HL-60 (cell line): Measurements from ENCODE around the gene SUPT20HL1.

Experiments
- DNase-seq, 2 experiments: peaks; one replicate each; pipeline ENCODE4 v3.0.0-alpha.2; 2010 to 2020; ENCODE audit warnings: low read depth in 1 of 2, low spot score in 1 of 2
- H3K27ac ChIP-seq: fragments of 250-450 bp; sonication (Bioruptor Pico); replicated peaks from 2 replicates; pipeline ENCODE4 v1.5.1; 2020; ENCODE audit warnings: mild to moderate bottlenecking, moderate library complexity
- H3K27me3 ChIP-seq: fragments of 250-450 bp; sonication (Bioruptor Pico); 2 replicates; pipeline ENCODE4 v1.5.1; 2021; ENCODE audit warnings: mild to moderate bottlenecking, moderate library complexity; ENCODE audit not compliant: insufficient read depth, poor library complexity, severe bottlenecking
- H3K4me3 ChIP-seq: replicated peaks from 2 replicates; pipeline ENCODE4 v1.5.1; 2011; ENCODE audit warnings: mild to moderate bottlenecking, control low read depth, low read length; ENCODE audit not compliant: insufficient read depth
- GABPA ChIP-seq: IDR thresholded peaks from 2 replicates; pipeline ENCODE4 v1.6.1; 2012; ENCODE audit warnings: low read depth
- POLR2AphosphoS5 ChIP-seq: IDR thresholded peaks from 2 replicates; pipeline ENCODE4 v1.6.1; 2012; ENCODE audit warnings: low read depth
- SPI1 ChIP-seq: IDR thresholded peaks from 2 replicates; pipeline ENCODE4 v1.6.1; 2012; ENCODE audit warnings: low read depth, mild to moderate bottlenecking, borderline replicate concordance
- TF ChIP-seq, protein P1 (sequence below): IDR thresholded peaks from 2 replicates; pipeline ENCODE4 v1.6.1; 2012; ENCODE audit warnings: low read depth; ENCODE audit not compliant: insufficient replicate concordance
- TF ChIP-seq, protein P2 (sequence below): IDR thresholded peaks from one replicate; pipeline ENCODE4 v1.5.1; 2011; ENCODE audit warnings: low read length, control low read depth, inconsistent platforms; ENCODE audit not compliant: insufficient read depth

Gene SUPT20HL1

GRCh38 chrX:24316111-24316510 lies 44.3 kb upstream of the SUPT20HL1 start:
- Histone ChIP-seq H3K4me3 (no peak overlapping the region), H3K27me3 (no peaks in the 10 kb centered on the region), H3K27ac (no peak overlapping the region)
- DNase-seq: no peak
- TF ChIP-seq GABPA (no peak), SPI1 (no peak), POLR2AphosphoS5 (no peak)
- TF ChIP-seq, protein P1, sequence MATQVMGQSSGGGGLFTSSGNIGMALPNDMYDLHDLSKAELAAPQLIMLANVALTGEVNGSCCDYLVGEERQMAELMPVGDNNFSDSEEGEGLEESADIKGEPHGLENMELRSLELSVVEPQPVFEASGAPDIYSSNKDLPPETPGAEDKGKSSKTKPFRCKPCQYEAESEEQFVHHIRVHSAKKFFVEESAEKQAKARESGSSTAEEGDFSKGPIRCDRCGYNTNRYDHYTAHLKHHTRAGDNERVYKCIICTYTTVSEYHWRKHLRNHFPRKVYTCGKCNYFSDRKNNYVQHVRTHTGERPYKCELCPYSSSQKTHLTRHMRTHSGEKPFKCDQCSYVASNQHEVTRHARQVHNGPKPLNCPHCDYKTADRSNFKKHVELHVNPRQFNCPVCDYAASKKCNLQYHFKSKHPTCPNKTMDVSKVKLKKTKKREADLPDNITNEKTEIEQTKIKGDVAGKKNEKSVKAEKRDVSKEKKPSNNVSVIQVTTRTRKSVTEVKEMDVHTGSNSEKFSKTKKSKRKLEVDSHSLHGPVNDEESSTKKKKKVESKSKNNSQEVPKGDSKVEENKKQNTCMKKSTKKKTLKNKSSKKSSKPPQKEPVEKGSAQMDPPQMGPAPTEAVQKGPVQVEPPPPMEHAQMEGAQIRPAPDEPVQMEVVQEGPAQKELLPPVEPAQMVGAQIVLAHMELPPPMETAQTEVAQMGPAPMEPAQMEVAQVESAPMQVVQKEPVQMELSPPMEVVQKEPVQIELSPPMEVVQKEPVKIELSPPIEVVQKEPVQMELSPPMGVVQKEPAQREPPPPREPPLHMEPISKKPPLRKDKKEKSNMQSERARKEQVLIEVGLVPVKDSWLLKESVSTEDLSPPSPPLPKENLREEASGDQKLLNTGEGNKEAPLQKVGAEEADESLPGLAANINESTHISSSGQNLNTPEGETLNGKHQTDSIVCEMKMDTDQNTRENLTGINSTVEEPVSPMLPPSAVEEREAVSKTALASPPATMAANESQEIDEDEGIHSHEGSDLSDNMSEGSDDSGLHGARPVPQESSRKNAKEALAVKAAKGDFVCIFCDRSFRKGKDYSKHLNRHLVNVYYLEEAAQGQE: no peak
- TF ChIP-seq, protein P2, sequence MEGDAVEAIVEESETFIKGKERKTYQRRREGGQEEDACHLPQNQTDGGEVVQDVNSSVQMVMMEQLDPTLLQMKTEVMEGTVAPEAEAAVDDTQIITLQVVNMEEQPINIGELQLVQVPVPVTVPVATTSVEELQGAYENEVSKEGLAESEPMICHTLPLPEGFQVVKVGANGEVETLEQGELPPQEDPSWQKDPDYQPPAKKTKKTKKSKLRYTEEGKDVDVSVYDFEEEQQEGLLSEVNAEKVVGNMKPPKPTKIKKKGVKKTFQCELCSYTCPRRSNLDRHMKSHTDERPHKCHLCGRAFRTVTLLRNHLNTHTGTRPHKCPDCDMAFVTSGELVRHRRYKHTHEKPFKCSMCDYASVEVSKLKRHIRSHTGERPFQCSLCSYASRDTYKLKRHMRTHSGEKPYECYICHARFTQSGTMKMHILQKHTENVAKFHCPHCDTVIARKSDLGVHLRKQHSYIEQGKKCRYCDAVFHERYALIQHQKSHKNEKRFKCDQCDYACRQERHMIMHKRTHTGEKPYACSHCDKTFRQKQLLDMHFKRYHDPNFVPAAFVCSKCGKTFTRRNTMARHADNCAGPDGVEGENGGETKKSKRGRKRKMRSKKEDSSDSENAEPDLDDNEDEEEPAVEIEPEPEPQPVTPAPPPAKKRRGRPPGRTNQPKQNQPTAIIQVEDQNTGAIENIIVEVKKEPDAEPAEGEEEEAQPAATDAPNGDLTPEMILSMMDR: no peak

DNA sequence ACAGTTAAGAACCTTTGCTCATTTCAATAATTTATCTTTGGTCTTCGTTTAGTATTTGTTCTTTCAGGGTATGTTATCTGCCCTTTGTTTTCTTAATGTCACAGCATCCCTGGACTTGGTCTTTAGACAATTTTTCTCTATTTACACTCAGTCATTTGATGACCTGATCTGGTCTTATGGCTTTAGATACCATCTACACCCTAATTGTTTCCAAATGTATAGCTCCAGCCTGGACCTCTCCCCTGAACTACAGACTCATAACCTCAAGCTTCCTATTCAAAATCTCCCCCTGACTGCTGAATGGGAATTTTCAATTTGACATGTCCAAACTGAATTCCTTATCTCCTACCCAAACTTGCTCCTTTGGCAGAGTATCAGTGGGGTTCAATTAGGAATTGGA lies 42.9 kb upstream of the SUPT20HL1 start:
- H3K27ac ChIP-seq: no peak overlapping the region
- H3K27me3 ChIP-seq: no peaks in the 10 kb centered on the region
- TF ChIP-seq, protein P2: no peak
- no peak for TF ChIP-seq SPI1
- TF ChIP-seq, protein P1: no peak
- no peak overlapping the region for H3K4me3 ChIP-seq
- no peak for DNase-seq

DNA sequence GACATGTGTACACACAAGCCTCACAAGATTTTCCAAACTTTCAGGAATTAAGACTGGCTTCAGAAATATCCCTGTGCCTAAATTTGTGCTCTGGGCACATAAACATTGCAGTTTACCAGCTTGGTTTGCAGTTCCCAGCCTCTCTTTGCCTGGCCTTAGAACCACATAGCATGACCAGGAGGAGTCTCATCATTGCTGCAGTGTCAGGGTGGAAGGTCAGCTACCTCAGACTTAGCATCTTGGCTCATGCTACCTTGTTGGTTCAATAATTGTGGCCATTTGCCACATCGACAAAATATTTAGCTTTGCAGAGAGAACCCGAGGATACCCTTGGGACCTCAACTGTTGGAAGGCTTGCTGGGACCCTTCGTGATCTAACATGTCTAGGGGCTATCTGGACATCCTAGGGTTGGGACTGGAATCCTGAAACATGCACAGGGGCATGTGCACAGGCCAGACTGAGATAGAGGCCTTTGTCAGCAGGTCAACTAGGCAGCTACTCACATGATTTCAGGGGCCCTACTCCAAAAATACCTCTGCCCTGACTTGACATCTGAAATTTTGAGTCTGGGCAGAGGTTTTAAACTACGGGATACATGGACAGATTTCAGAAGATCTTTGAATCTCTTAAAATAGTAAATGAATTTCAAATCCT lies 38.6 kb upstream of the SUPT20HL1 start:
- H3K4me3 ChIP-seq: no peak overlapping the region
- TF ChIP-seq POLR2AphosphoS5: no peak
- TF ChIP-seq, protein P2: no peak
- no peak for TF ChIP-seq GABPA
- TF ChIP-seq, protein P1: no peak
- no peak for TF ChIP-seq SPI1
- DNase-seq: no peak
- H3K27me3 ChIP-seq: no peaks in the 10 kb centered on the region
- no peak overlapping the region for H3K27ac ChIP-seq
